Measurements from ENCODE around the gene ARPC1A. TPM values are rescaled to one million over a fixed set of nuclear protein-coding genes. Genes with fewer than 3 reads are reported as not detected.
"Not testable (repeated sequence)": the region's sequence is repeated elsewhere in the genome, so short reads cannot be mapped to it uniquely, and the experiment has no call there.

The ARPC1A gene
- total RNA-seq, 2 donors from 2014 or later, result 173 to 231 TPM

DNA sequence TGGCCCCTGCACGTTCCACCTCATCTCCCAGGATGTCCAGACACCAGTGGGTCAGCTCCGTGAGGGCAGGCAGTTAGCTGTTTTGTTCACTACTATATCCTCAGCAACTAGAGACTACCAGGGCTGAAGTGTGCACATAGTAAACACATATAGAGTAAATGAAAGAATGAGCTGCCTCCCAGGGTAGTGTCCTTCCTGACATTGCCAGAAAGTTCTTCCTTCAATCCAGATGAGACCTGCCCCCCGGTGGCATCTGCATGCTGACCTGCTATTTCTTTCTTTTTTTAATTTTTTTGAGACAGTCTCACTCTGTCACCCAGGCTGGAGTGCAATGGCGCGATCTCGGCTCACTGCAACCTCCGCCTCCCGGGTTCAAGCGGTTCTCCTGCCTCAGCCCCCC is 14.0 kb upstream of the ARPC1A start:
- H3K9ac ChIP-seq (ENCODE audit: low read depth in 2 of 2, low read length in 2 of 2), result no peak overlapping the region
- H3K27ac ChIP-seq, result no peak overlapping the region
- no peaks in the 10 kb centered on the region for H3K9me3 ChIP-seq
- intact Hi-C loops (cut with DNase I), result no loop called here
- H3K36me3 ChIP-seq, result no peaks in the 10 kb centered on the region
- no peak overlapping the region for H3K4me3 ChIP-seq
- H3K4me1 ChIP-seq, result no peaks in the 10 kb centered on the region
- DNase-seq, result no peak
- TF ChIP-seq, protein P1, sequence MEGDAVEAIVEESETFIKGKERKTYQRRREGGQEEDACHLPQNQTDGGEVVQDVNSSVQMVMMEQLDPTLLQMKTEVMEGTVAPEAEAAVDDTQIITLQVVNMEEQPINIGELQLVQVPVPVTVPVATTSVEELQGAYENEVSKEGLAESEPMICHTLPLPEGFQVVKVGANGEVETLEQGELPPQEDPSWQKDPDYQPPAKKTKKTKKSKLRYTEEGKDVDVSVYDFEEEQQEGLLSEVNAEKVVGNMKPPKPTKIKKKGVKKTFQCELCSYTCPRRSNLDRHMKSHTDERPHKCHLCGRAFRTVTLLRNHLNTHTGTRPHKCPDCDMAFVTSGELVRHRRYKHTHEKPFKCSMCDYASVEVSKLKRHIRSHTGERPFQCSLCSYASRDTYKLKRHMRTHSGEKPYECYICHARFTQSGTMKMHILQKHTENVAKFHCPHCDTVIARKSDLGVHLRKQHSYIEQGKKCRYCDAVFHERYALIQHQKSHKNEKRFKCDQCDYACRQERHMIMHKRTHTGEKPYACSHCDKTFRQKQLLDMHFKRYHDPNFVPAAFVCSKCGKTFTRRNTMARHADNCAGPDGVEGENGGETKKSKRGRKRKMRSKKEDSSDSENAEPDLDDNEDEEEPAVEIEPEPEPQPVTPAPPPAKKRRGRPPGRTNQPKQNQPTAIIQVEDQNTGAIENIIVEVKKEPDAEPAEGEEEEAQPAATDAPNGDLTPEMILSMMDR (IDR thresholded peaks at IDR 0.05), result no peak
- no peaks in the 10 kb centered on the region for H3K27me3 ChIP-seq

DNA sequence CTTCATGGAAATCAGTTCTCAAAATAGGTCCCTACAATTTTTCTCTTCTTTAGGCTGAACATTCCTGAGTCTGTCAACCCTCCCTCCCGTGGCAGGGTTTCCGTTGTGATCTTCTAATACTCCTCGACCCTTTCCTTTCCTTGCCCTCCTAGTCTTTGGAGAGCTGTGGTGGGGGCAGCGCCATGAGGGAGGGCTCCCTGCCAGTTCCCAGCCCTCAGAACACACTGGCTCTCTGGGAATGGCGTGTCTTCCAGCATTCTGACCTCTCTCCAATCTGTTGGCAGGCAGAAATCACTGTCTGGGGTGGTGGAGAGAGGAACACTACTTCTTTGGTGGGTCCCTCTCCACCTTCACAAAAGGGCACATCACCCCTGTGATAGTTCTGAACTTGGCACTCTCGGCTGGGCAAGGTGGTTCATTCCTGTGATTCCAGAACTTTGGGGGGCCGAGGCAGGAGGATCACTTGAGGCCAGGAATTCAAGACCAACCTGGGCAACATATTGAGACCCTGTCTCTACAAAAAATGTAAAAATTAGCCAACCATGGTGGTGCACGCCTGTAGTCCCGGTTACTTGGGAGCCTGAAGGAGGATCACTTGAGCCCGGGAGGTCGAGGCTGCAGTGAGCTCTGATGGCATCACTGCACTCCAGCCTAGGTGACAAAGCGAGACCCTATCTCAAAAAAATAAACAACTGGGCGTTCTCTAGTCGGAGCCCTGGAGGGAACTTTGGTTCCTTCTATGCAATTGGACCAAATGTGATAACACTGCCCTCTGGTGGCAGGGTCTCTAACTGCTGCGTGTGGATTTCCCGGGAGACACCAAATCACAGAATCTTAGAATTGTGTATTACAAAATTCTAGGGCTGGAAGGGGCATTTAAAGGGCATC is 13.1 kb upstream of the ARPC1A start:
- Histone ChIP-seq H3K27me3 (no peaks in the 10 kb centered on the region), H3K4me3 (no peak overlapping the region), H3K4me1 (no peaks in the 10 kb centered on the region), H3K27ac (no peak overlapping the region), H3K9me3 (no peaks in the 10 kb centered on the region), H3K9ac (ENCODE audit: low read depth in 2 of 2, low read length in 2 of 2) (no peak overlapping the region), H3K36me3 (no peaks in the 10 kb centered on the region)
- intact Hi-C loops (cut with DNase I), result loop anchor here (1.0 kb wide), 1 partner anchor 271 kb away; no protein-coding TSS in a partner anchor
- peak; percentile 87 for DNase-seq
- TF ChIP-seq, protein P1 (IDR thresholded peaks at IDR 0.05), result peak; percentile 90

DNA sequence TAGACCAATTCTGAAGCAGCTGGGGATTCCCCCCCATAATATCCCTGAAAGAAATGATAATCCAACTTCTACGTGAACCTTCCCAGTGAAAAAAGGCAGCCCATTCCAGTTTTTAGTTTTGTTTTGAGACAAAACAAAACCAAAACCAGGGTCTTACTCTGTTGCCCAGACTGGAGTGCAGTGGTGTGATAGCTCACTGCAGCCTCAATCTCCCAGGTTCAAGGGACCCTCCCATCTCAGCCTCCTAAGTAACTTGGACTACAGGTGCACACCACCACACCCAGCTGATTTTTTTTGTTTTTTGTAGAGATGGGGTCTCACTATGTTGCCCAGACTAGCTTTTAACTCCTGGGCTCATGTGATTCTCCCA is 12.5 kb upstream of the ARPC1A start:
- DNase-seq, result no peak

DNA sequence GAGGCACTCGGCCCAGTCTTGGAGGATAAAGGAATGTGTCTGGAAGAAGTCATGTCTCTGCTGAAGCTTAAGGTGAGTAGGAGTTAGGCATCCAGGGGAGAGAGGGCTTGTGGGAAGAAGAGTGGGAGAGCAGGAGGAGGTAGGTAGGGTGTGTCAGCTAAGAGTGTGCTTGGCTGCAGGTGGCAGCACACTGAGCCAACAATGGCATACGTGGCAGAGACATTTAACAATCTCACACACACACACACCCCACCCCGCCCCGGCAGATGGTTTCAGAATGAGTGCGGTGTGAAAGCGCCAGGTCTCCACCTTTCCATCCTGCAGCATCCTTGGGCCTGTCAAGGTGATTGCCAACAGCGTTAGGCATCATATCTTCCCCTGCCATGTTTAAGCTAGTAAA is 11.2 kb upstream of the ARPC1A start:
- Histone ChIP-seq H3K4me1 (no peaks in the 10 kb centered on the region), H3K4me3 (no peak overlapping the region), H3K27me3 (no peaks in the 10 kb centered on the region), H3K9me3 (no peaks in the 10 kb centered on the region), H3K36me3 (no peaks in the 10 kb centered on the region), H3K9ac (ENCODE audit: low read depth in 2 of 2, low read length in 2 of 2) (no peak overlapping the region), H3K27ac (peak overlapping the region; percentile 42)
- TF ChIP-seq, protein P1 (IDR thresholded peaks at IDR 0.05), result no peak
- intact Hi-C loops (cut with DNase I), result no loop called here
- DNase-seq, result peak; percentile 86

More for the DNA sequence above, 12.5 kb upstream of the ARPC1A start:
- Histone ChIP-seq H3K4me1 (no peaks in the 10 kb centered on the region), H3K27me3 (no peaks in the 10 kb centered on the region), H3K27ac (no peak overlapping the region), H3K36me3 (no peaks in the 10 kb centered on the region), H3K9ac (ENCODE audit: low read depth in 2 of 2, low read length in 2 of 2) (no peak overlapping the region), H3K9me3 (no peaks in the 10 kb centered on the region), H3K4me3 (no peak overlapping the region)
- intact Hi-C loops (cut with DNase I), result loop anchor here (1.0 kb wide), 1 partner anchor 272 kb away; no protein-coding TSS in a partner anchor
- TF ChIP-seq, protein P1 (IDR thresholded peaks at IDR 0.05), result peak; percentile 23

DNA sequence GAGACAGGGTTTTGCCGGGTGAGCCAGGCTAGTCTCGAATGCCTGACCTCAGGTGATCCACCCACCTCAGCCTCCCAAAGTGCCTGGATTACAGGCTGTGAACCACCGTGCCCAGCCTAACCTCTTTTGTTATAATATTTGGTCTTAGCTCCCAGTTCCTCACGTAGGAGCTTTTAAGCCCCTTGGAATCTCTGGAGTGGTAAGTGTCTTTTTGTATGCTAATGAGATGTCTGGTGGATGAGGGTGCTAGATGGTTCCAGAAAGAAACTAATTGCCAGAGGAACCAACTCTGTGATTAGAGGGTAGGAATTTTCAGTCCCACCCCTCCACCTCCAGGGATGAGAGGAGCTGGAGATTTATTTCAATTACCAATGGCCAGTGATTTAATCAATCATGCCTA is 5.3 kb upstream of the ARPC1A start:
- intact Hi-C loops (cut with DNase I), result no loop called here
- H3K27me3 ChIP-seq, result no peaks in the 10 kb centered on the region
- H3K36me3 ChIP-seq, result no peaks in the 10 kb centered on the region
- TF ChIP-seq, protein P1 (IDR thresholded peaks at IDR 0.05), result no peak
- H3K27ac ChIP-seq, result no peak overlapping the region
- no peak overlapping the region for H3K9ac ChIP-seq (ENCODE audit: low read depth in 2 of 2, low read length in 2 of 2)
- H3K9me3 ChIP-seq, result no peaks in the 10 kb centered on the region
- H3K4me1 ChIP-seq, result no peaks in the 10 kb centered on the region
- H3K4me3 ChIP-seq, result no peak overlapping the region
- no peak for DNase-seq

DNA sequence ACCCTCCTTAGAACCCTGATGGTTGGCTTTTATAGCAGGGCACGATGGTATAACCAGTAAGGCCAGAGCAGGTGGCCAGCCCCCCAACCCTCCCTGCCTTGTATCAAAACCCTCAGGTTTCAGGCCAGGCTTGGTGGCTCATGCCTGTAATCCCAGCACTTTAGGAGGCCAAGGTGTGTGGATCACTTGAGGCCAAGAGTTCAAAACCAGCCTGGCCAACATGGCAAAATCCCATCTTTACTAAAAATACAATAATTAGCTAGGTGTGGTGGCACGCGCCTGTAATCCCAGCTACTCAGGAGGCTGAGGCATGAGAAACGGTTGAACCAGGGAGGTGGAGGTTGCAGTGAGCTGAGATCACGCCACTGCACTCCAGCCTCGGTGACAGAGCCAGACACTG is 3.0 kb upstream of the ARPC1A start:
- peaks cover 11% of the 10 kb centered on the region for H3K4me1 ChIP-seq
- H3K9ac ChIP-seq (ENCODE audit: low read depth in 2 of 2, low read length in 2 of 2); intact Hi-C loops (cut with DNase I); H3K27ac ChIP-seq; H3K27me3 ChIP-seq; DNase-seq; H3K36me3 ChIP-seq; H3K9me3 ChIP-seq; H3K4me3 ChIP-seq: not testable (repeated sequence)

Data from colonic mucosa (tissue), 4 donors.